Measurements from ENCODE around the gene LIPA.
"Not testable (repeated sequence)": the region's sequence is repeated elsewhere in the genome, so short reads cannot be mapped to it uniquely, and the experiment has no call there.

Gene LIPA

GRCh38 chr10:89251409-89252224, at the start of gene LIPA:
LIPA (minus strand) TSS chr10:89251775; CDS start chr10:89247648, 4,127 bp downstream.
- DNase-seq, result peak; percentile 94 to 98

DNA sequence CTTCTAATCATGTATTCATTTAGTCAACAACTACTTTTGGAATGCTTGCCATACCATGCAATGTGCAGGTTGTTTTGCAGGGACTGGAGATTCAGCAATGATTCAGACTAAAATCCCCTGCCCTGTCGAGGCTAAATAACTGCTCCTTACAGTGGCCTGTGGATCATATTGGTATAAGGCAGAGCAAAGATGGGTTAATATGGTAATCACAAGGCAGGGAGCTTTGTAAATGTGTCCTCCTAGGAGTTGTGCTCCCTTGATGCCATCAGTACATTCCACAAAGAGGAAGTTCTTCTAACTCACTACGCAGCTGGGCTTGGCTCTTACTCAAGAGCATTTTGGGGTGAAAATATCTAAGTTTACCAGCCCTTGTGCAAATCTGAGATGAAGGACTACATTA, 49.7 kb upstream of the LIPA start:
- peak; percentile 4 to 15 for DNase-seq

DNA sequence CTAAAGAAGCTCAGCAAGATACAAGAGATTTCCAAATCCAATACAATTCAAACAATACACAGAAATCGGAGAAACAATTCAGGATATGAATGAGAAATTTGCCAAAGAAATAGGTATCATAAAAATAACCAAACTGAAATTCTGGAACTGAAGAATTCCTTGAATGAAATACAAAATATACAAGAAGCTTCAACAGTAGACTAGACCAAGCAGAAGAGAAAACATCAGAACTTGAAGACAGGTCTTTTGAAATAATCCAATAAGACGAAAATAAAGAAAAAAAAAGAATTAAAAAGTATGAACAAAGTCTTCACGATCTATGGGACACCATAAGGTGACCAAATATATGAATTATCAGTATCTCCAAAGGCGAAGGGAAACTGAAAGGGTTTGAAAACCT, 47.5 kb upstream of the LIPA start:
- no peak for DNase-seq

- DNase-seq, result no peak
Observed at GRCh38 chr10:89297791-89298190, 46.2 kb upstream of the LIPA start.

DNA sequence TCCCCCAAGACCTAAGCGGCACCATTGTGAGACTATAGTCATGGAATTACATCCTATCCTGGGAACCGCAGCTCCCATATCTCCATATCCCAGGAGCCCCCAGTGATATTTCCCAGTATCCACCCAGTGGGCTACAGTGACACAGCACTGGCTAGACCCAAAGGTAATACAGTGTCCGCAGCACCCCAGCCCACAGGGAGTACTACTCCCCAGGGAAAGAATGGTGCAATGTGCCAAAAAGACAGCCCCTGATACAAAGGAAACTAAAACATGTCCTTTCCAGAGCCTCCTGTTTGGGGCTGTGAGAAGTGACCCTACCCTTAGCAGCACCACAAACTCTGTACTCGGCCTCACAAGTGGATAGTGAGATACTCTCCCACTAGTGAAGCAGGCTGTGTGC, 45.8 kb upstream of the LIPA start:
- no peak for DNase-seq

- no peak for DNase-seq
Observed at GRCh38 chr10:89296220-89296648, 44.7 kb upstream of the LIPA start.

- DNase-seq, result no peak
Observed at GRCh38 chr10:89295597-89295996, 44.0 kb upstream of the LIPA start.

- DNase-seq, result no peak
Observed at GRCh38 chr10:89294721-89295239, 43.2 kb upstream of the LIPA start.

- DNase-seq, result not testable (repeated sequence)
Observed at GRCh38 chr10:89285303-89285702, 33.7 kb upstream of the LIPA start.

DNA sequence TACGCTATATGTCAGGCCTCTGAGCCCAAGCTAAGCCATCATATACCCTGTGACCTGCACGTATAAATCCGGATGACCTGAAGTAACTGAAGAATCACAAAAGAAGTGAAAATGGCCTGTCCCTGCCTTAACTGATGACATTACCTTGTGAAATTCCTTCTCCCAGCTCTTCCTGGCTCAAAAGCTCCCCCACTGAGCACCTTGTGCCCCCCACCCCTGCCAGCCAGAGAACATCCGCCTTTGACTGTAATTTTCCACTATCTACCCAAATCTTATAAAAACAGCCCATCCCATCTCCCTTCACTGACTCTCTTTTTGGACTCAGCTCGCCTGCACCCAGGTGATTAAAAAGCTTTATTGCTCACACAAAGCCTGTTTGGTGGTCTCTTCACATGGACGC, 33.1 kb upstream of the LIPA start:
- not testable (repeated sequence) for DNase-seq

GRCh38 chr10:89283936-89284475, 32.4 kb upstream of the LIPA start:
- DNase-seq, result no peak

- DNase-seq, result no peak
Observed at GRCh38 chr10:89283025-89283935, 31.7 kb upstream of the LIPA start.

DNA sequence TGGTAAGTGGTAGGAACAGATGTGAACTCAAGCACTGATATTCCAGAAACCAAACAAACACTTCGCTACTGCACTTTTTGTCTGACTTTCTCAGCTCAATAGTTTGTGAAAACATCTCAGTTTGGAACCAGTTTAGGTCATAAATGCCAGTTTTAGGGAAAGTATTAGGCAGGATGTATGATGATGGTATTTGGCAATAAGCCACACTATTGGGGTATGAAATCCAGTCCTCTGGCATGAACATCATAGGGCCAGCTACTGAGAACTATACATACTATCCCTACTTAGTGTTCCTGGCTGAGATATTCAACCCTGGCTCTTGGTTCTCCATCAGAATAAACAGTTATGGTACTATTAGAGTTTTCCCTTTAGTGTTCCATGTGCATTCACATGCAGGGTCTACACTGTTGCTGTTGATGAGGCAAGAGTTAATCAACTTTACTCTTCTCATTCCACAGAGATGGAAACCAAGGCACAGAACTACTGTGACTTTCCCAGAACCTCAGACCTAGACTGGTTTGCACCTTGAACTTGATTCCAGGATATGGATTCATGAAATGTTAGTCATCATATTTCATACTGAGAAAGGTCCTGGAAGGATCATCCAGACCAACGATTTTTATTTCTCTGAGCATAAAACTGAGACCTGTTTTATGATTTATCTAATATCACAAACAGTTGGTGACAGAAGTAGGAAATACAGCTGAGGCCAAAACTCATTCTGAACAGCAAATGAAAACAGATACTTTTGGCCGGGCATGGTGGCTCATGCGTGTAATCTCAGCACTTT, 30.2 kb upstream of the LIPA start:
- DNase-seq, result no peak

DNA sequence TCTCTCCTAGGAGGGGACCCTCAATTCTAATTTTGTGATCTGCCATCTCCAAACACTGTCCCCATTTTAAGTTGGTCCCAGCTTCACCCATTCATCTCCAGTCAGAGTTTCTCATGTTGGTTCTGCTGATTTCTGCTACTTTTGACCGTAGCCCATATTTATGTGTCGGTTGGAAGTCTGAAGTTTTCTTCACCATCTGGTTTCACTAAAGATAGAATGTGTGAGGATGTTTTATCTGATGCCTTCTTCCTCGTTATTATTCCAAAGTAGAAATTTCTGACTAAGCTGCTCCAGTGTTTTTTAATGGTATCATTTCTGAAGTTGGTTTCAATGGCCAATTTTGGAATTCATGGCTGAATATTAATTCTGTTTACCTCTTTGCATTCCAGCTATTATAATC, 28.9 kb upstream of the LIPA start:
- no peak for DNase-seq

- DNase-seq, result no peak
Observed at GRCh38 chr10:89279421-89279869, 27.9 kb upstream of the LIPA start.

GRCh38 chr10:89278900-89279392, 27.4 kb upstream of the LIPA start:
- DNase-seq, result no peak

- no peak for DNase-seq
Observed at GRCh38 chr10:89278034-89278535, 26.5 kb upstream of the LIPA start.

DNA sequence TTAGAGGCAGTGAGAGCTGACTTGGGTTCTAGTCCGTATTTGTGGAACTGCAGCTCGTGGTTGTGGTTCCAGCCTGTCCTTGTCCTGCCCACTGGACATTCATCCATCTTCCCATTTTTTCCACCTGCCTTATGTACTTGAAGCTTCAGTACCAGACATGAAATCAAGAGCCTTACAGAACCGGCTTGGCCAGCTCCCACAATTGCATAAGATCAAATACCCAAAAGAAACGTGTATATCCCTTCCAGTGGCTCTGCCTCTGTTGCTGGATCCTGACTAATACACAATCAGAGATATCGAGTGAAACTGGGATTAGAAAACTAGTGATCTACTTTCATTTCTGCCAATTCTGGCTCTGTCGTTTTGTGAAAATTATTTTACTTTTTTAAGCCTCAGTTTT, 23.8 kb upstream of the LIPA start:
- DNase-seq, result no peak

GRCh38 chr10:89274928-89275327, 23.4 kb upstream of the LIPA start:
- no peak for DNase-seq

DNA sequence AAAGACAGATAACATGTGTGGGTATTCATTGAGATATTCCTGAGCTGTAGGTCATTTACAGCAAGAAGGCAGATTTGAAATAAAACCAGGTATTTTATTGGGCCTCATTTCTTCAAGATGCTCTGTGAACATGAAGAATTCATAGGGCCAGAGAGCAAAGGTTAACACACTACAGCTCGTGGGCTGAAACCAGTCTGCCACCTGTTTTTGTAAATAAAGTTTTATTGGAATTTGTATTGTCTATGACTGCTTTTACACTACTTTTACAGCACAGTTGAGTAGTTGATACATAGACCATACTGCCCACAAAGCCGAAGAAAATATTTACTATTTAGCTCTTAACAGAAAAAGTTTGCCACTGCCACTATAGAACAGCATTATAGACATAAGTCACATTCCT, 22.1 kb upstream of the LIPA start:
- no peak for DNase-seq

GRCh38 chr10:89271532-89271931, 20.0 kb upstream of the LIPA start:
- DNase-seq, result no peak

- no peak for DNase-seq
Observed at GRCh38 chr10:89270153-89270483, 18.5 kb upstream of the LIPA start.

All from activated CD4-positive, alpha-beta T cell treated with anti-CD3 and anti-CD28 coated beads for 4 hours (primary cell).